Panc1 (cell line): ENCODE data around the gene IST1.

Experiments used
- POLR2AphosphoS5 ChIP-seq: IDR thresholded peaks from 2 replicates; pipeline ENCODE4 v1.6.1; 2012; ENCODE audit warnings: mild to moderate bottlenecking, low read depth, low read length, moderate library complexity
- SIN3A ChIP-seq: IDR thresholded peaks from 2 replicates; pipeline ENCODE4 v1.6.1; 2012; ENCODE audit warnings: low read depth, mild to moderate bottlenecking, low read length, moderate library complexity, borderline replicate concordance; ENCODE audit not compliant: insufficient read depth
- TCF7L2 ChIP-seq: IDR thresholded peaks from 2 replicates; pipeline ENCODE4 v1.6.1; 2011; ENCODE audit warnings: mild to moderate bottlenecking, low read depth, low read length, inconsistent platforms
- TF ChIP-seq, protein P1 (sequence below): fragments of 450-650 bp; IDR thresholded peaks from 2 replicates; pipeline ENCODE4 v1.5.1; 2017; ENCODE audit warnings: mild to moderate bottlenecking
- TF ChIP-seq, protein P2 (sequence below), 2 experiments: IDR thresholded peaks; 2 replicates each; pipeline ENCODE4 v1.6.1; 2011 to 2012; ENCODE audit warnings: low read depth in 2 of 2, control low read depth in 1 of 2, low read length in 1 of 2, mild to moderate bottlenecking in 1 of 2, moderate library complexity in 1 of 2; ENCODE audit not compliant: insufficient read depth in 1 of 2

DNA sequence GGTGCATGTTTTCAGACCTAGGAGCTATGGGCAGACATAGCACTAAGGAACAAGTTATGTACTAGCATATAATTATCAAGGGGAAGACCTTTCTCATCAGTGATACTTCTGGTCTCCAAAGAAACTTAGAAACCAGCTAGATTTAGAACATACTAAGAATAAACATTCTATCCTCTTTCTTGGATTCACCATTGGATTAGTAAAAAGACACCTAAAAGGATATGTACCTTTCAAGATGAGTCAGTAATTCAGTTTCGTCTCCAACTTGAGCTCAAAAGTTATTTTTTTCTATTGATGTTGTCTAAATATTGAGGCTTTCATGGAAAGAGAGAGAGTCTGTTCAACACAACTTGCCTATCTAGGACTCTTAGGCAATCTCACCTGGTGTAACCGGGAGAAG, 24.5 kb upstream of the IST1 start:
- TF ChIP-seq, protein P1, sequence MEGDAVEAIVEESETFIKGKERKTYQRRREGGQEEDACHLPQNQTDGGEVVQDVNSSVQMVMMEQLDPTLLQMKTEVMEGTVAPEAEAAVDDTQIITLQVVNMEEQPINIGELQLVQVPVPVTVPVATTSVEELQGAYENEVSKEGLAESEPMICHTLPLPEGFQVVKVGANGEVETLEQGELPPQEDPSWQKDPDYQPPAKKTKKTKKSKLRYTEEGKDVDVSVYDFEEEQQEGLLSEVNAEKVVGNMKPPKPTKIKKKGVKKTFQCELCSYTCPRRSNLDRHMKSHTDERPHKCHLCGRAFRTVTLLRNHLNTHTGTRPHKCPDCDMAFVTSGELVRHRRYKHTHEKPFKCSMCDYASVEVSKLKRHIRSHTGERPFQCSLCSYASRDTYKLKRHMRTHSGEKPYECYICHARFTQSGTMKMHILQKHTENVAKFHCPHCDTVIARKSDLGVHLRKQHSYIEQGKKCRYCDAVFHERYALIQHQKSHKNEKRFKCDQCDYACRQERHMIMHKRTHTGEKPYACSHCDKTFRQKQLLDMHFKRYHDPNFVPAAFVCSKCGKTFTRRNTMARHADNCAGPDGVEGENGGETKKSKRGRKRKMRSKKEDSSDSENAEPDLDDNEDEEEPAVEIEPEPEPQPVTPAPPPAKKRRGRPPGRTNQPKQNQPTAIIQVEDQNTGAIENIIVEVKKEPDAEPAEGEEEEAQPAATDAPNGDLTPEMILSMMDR, result no peak
- TF ChIP-seq POLR2AphosphoS5 (no peak), SIN3A (no peak), TCF7L2 (no peak)
- TF ChIP-seq, protein P2, sequence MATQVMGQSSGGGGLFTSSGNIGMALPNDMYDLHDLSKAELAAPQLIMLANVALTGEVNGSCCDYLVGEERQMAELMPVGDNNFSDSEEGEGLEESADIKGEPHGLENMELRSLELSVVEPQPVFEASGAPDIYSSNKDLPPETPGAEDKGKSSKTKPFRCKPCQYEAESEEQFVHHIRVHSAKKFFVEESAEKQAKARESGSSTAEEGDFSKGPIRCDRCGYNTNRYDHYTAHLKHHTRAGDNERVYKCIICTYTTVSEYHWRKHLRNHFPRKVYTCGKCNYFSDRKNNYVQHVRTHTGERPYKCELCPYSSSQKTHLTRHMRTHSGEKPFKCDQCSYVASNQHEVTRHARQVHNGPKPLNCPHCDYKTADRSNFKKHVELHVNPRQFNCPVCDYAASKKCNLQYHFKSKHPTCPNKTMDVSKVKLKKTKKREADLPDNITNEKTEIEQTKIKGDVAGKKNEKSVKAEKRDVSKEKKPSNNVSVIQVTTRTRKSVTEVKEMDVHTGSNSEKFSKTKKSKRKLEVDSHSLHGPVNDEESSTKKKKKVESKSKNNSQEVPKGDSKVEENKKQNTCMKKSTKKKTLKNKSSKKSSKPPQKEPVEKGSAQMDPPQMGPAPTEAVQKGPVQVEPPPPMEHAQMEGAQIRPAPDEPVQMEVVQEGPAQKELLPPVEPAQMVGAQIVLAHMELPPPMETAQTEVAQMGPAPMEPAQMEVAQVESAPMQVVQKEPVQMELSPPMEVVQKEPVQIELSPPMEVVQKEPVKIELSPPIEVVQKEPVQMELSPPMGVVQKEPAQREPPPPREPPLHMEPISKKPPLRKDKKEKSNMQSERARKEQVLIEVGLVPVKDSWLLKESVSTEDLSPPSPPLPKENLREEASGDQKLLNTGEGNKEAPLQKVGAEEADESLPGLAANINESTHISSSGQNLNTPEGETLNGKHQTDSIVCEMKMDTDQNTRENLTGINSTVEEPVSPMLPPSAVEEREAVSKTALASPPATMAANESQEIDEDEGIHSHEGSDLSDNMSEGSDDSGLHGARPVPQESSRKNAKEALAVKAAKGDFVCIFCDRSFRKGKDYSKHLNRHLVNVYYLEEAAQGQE (IDR thresholded peaks at IDR 0.05; ENCODE audit: insufficient read depth in 1 of 2, low read depth in 2 of 2, low read length in 1 of 2), result no peak
